ENCODE data around the gene HHIP.

Gene HHIP

DNA sequence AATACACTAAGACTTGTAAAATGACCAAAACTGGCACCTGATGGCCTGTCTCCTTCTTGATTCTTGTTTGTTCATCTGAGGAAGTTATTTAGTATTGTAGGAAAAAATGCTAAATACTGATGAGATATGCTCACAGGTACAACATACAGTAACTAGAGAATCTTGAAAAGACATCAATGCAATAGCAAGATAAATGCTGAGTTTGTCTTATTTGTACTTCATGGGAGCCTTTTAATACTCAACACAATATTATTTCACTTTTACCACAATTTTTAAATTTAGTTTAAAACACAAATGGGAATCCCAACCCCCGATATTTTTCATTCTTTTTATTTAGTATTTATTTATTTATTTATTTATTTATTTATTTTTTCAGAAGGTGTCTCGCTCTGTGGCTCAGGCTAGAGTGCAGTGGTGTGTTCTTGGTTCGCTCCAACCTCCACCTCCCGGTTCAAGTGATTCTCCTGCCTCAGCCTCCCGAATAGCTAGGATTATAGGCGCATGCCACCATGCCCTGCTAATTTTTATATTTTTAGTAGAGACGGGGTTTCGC is 12.1 kb downstream of the HHIP start:
- DNase-seq, result no peak

DNA sequence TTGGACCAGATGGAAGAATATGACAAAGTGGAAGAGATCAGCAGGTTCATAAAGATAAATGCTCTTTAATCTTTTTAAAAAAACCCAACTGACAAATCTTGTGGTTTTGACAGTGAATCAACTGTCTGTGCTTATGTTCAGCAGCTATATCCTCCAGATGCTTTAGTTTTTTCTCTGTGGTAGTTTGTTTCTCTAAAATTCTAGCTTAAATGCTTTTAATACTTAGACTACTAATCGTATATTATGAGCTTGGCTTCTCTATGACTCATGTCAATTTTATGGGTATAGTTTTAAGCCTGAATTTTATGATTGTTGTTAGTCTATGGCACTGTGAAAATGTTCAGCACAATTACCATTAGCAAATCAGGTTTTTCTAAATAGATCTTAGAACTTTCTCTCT is 12.9 kb downstream of the HHIP start:
- DNase-seq, result no peak

DNA sequence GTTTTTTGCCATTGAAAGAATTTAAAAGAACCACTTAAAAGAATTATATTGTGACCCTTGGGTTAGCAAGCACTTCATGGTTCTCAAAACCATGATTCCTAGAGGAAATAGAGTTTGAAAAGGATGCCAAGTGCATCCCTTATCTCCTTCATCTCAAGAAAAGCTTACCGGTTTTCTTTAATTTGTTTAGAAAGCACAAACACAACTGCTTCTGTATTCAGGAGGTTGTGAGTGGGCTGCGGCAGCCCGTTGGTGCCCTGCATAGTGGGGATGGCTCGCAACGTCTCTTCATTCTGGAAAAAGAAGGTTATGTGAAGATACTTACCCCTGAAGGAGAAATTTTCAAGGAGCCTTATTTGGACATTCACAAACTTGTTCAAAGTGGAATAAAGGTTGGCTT is 13.5 kb downstream of the HHIP start:
- no peak for DNase-seq

DNA sequence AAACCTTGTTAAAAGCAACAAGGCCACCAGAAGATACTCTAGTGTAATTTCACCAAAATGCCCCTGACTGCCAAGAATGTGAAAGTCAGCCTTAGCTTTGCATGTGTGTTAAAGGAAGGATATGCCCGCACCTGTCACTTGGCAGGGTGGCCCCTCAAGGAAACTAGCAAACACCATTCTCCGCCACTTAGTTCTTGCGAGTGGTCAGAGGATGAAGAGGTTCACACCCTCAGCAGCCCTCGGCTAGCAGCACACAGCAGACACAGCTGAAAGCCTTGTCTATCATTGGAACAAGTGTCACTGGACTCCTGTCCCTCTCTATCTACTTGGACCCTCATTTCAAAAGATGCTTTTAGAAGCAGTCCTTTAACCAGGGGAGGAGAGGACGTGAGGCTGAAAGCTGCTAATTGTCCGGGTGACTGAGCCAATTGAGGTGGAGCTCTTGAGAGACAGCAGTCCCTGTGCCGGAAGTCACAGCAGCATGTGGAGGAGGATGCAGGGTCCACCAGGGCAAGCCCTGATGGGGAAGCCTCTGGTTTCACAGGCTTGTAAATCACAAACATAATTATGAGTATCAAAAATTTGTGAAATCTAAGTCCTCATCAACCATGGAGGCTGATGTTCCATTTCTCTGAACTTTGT is 18.0 kb downstream of the HHIP start:
- DNase-seq, result no peak

DNA sequence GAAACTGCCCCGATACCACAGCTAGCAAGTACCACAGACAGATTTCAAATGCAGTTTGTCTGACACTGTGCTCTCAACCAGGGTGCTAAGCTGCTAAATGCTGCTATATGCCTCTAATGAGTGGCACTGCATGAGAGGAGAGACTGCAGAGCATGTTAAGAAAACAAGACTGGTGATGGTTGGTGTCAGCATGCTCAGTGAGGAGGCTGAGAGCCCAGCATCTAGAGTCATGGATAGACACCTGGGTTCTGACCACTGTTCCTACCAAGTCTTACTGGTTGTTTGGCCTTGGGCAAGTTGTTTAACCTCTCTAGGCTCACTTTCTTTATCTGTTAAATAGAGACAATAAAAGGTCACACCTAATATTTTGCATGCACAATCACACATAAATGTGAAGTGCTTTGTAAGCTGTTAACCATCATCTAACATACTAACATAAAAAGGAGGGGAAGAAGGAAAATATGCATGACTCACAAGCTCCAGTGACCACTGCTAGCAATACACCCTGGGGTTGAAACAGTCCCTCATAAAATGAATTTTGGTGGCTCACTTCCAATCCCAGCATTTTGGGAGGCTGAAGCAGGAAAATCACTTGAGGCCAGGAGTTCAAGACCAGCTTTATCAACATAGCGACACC is 20.7 kb downstream of the HHIP start:
- no peak for DNase-seq

GRCh38 chr4:144667500-144667899 is 21.5 kb downstream of the HHIP start:
- no peak for DNase-seq

DNA sequence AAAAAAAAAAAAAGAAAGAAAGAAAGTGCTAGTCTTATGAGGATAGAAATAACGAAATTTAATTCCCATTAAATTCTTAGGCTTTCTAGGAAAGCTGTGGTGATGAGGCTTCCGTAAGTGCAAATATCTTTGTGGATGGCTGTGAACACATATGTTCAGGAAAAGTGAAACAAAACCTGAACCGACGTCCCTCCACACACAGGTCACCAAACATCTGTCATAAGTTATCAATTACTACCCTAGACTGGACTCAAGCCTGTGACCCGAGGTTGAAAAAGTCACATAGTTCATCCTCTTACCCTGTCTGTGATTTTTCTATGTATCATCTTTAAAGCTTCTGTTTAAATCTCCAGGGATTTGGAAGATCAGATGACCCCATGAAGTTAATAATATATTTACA is 24.8 kb downstream of the HHIP start:
- no peak for DNase-seq

DNA sequence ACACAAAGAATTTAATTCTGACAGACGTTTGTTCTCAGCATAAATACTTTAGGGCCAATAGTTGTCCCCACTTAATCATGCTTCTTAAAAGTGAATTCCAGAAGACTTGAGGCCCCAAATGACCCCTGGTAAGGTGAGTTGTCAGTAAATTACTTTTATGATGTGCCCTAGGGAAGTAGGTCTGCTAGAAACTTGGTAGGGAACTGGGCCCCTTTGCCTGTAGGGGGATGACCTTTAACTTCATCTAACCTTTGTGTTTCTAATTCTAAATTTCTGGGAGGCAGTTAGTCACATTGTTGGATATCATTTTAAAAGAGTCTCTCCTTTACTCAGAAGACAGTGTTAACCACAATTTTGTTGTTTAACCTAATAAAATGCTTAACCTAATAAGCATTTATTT is 28.8 kb downstream of the HHIP start:
- DNase-seq, result no peak

DNA sequence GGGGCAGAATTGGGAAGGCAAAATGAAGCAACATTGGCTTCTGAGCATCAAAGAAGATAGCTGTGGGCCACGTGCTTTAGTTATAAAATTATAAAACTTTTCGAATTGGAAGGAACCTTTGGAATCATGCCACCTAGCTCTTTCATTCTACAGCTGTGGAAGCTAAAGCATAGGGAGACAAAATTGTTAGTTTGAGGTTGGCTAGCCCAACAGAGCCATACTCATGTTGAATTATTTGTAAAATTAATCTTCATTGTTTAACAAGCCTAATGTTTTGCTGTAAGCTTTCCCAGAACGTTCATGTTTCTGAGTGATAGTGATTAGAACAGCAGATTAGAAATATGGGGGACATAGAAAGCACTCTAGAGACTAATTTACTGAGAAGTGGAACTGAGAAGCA is 35.9 kb downstream of the HHIP start:
- DNase-seq, result no peak

DNA sequence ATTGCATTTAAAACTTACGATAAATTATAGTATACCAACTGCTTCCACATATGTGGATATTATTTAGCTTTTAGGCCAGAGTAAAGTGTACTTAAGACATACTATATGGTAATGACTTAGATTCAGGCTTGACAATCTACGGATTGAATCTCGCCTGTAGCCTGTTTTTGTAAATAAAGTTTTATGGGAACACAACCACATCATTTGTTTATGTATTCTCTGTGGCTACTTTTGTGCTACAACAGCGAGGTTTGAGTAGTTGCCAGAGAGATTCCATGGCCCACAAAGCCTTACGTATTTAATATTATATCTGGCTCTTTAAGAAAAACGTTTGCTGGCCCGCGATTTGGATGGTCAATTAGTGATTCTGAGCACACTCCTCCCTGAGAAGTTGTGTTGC is 37.6 kb downstream of the HHIP start:
- DNase-seq, result no peak

DNA sequence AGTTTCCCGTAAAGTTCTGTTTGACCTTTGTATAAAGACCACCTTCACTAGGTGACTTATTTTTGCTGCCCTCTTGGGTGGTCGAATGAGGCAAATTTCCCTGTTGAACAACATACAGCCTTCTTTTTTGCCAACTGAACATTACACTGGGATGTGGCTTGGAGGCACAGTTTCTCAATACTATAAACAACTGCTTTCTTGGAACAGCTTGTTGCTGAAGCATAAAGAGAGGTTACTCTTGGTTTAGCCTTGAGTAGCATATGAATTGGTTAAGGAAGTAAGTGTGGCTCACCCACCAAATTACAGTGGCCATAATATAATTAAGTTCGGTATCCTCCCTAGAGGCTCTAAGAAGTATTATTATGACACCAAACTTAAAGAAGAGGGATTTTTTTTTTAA is 40.0 kb downstream of the HHIP start:
- DNase-seq, result no peak

DNA sequence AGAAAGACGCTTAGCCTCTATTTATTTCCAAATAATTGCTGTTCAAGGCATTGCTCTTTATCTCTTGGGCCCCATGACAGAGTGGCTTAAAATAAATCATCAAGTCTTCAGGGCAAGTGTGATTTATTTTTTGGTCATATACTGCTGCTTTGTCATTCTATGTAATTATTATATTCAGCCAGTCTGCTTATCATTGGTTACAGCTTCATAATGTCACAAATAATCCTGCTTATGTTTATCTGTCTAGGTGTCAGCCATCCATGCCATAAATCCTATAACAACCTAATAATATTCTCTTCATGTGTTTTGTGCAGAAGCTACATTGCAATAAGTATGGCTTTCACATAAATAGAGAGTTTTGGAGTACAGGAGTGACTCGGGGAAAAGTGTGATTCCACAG is 41.0 kb downstream of the HHIP start:
- no peak for DNase-seq

GRCh38 chr4:144687466-144687865 is 41.5 kb downstream of the HHIP start:
- DNase-seq, result no peak

- no peak for DNase-seq
Observed at GRCh38 chr4:144688035-144688569, 42.1 kb downstream of the HHIP start.

GRCh38 chr4:144689125-144689524 is 43.2 kb downstream of the HHIP start:
- no peak for DNase-seq

DNA sequence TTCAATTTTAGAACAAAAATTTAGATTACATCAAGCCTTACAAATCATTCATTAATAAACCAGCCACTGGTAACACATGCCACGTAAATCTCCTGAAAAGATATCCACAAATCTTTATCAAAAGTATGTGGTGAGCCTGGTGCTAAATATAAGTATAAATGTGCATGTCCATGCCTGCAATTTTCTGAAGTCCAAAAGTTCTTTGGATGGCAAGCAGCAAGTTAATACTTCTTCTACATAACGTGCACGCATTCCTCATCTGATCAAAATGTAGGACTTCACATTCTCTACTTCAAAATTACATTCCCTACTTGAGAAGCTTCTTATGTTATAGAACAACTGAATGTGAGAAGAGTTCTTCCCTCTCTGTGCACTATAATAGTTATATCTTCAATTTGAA is 49.8 kb downstream of the HHIP start:
- no peak for DNase-seq

- DNase-seq, result no peak
Observed at GRCh38 chr4:144696376-144696775, 50.4 kb downstream of the HHIP start.

- DNase-seq, result no peak
Observed at GRCh38 chr4:144699565-144699964, 53.6 kb downstream of the HHIP start.

DNA sequence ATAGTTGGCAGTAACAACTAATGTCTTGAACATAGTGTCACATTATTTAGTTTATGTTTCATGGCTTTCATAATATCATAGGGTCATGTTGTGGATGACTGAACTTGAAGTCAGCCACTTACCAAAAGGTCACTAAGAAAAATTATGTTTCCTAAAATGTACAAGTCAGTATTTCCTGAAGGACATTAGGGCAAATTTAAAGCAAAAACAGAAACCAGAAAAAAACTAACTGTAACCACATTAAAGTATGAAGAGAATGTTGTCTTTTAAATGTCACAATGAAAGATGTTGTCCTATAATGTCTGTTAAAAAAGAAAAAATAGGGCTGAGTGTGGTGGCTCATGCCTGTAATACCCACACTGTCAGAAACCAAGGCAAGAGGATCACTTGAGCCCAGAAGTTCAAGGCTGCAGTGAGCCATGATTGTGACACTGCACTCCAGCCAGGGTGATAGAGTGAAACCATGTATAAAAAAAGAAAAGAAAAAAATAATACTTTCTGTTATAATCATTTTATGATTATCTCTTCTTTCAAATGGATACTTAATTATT is 55.8 kb downstream of the HHIP start:
- no peak for DNase-seq

DNA sequence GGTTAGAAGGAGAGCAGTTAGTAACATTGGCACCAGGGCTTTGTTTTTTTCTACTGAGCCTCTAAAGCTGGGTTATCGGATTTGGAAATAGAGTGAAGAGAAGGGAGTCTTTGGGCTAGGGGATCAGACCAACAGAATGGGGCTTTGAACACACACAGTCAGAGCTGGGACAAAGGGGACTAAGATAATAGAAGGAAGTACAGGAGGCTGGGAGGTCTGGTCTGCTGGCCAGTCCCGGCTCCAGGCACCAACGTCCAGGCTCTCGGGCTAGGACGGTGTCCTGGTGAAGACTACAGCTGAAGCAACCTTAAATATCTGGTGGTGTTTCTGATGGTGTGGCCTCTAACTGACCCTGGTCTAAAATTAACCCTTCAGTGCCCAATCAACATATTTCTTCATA is 57.5 kb downstream of the HHIP start:
- no peak for DNase-seq

DNA sequence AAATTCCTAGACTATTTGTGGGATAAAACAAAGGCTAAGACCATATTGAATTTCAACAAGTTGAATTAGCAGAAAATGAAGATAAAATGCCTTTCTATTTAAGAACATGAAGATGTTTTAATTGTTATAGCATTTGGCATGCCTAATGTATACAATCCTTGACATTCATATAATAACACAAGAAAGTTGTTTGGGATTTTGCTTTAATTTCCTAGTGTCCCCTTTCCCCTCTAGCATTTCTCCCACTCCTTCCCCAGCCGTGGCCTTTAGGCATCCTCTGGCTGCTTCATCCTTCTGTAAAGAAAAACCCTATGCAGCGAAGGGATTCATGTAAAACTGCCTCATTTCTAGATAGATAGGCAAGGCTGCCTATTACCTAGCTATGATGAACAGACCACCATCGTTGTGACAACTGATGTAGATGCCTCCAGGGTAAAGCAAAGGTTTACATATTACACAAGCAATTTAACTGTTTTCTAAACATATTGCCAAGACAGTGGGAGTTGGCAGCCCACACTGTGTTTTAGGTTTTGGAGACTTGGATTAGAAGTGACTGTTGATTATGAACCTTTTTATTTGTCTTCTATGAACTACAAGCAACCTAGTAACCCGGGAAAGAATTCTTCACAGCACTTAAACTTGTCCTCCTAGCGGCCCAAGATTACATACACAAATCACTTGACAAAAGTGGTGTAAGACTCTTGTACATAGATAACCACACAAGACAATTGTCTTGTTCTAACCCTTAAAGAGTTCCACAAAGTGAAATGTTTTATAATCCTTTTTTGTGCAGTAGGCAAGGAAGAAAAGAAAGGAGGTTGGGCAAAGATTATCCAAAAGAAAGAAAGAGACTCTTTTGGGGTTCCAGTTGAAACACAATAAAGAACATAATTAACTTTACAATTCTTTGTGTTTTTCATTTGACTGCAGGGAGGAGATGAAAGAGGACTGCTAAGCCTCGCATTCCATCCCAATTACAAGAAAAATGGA is 59.9 kb downstream of the HHIP start:
- no peak for DNase-seq

- DNase-seq, result no peak
Observed at GRCh38 chr4:144709159-144709558, 63.2 kb downstream of the HHIP start.

Measured in left hindlimb (tissue), 1 donor.